Esophagus squamous epithelium (tissue), 4 donors: ENCODE measurements around the gene TAGLN3.

Experiments
- CTCF ChIP-seq, 6 experiments: fragments of 450-650 bp in 4 of 6; fragments of 200-600 bp in 2 of 6; sonication (generic) in 2 of 6; IDR thresholded peaks; one replicate each; pipeline ENCODE4 v1.5.1; 2016 to 2019; ENCODE audit warnings: antibody characterized with exemption in 6 of 6, mild to moderate bottlenecking in 4 of 6, moderate library complexity in 4 of 6
- POLR2A ChIP-seq, 4 donors: fragments of 450-650 bp; IDR thresholded peaks; one replicate each; pipeline ENCODE4 v1.6.1; 2017; ENCODE audit warnings: antibody characterized with exemption in 4 of 4, mild to moderate bottlenecking in 4 of 4, moderate library complexity in 3 of 4

- TF ChIP-seq CTCF (IDR thresholded peaks at IDR 0.05) (no peak), POLR2A (IDR thresholded peaks at IDR 0.05) (no peak)
Measured at GRCh38 chr3:111998636-111999483, at the start of gene TAGLN3.
